ENCODE measurements around the gene PRADC1. TPM values are rescaled to one million over a fixed set of nuclear protein-coding genes. Genes with fewer than 3 reads are reported as not detected.

The PRADC1 gene
- total RNA-seq, 1 donor from 2014 or later, result 17.7 TPM

DNA sequence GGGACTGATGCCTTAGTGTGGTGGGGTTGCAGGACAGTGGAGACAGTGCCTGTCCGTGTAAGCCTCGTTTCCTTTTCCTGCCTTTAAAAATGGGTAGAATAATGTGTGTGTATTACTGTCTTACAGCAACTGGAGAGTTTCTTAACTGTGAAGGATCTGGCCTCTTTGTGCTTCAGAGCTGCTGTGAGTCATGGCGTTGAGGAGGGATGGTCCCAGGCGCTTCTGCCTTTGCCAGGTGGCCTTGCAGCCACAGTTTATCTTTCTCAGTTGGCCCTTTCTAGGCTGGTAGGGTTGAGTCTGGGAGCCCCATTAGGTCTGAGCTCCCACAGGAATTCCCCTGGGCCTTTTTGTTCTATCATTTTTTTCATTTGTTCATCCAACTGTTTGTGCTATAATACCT lies 9.2 kb downstream of the PRADC1 start:
- Histone ChIP-seq H3K9me3 (ENCODE audit: control insufficient read depth in 3 of 3, low read length in 3 of 3) (no peaks in the 10 kb centered on the region), H3K4me3 (ENCODE audit: low read length in 3 of 3) (no peak overlapping the region), H3K27me3 (ENCODE audit: control insufficient read depth in 3 of 3, insufficient read depth in 3 of 3, low read length in 3 of 3) (no peaks in the 10 kb centered on the region), H3K36me3 (ENCODE audit: control insufficient read depth in 3 of 3, insufficient read depth in 3 of 3, low read length in 3 of 3) (peaks cover 80 to 90% (median 81%) of the 10 kb centered on the region in 3 donors), H3K9ac (ENCODE audit: low read depth in 1 of 3, low read length in 3 of 3) (no peak overlapping the region), H3K27ac (ENCODE audit: low read depth, low read length) (no peak overlapping the region), H3K4me1 (ENCODE audit: control insufficient read depth in 3 of 3, insufficient read depth in 3 of 3, low read length in 3 of 3) (peaks cover 2 to 9% (median 7%) of the 10 kb centered on the region in 3 donors)

DNA sequence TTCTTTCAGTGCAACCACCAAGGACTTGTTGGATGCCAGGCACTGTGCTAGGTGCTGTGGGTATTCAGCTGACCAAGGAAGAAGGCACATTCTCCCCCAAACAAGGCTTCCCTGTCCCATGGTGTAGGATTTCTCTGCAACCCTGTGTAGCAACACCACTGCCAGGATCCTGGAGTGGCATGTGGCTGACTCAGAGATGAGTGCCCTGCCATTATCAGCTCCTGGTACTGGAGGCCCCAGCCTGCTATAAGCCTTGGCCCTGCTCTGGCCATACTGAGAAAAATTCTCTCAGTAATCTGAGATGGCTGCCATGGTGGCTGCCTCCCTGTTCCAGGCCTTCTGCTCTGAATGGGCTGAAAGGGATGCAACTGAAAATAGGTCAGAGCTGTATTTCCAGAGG lies 14.7 kb downstream of the PRADC1 start:
- H3K9ac ChIP-seq (ENCODE audit: low read depth in 1 of 3, low read length in 3 of 3), result no peak overlapping the region
- peaks cover 13 to 45% (median 25%) of the 10 kb centered on the region in 3 donors for H3K4me1 ChIP-seq (ENCODE audit: control insufficient read depth in 3 of 3, insufficient read depth in 3 of 3, low read length in 3 of 3)
- no peak overlapping the region for H3K27ac ChIP-seq (ENCODE audit: low read depth, low read length)
- H3K27me3 ChIP-seq (ENCODE audit: control insufficient read depth in 3 of 3, insufficient read depth in 3 of 3, low read length in 3 of 3), result no peaks in the 10 kb centered on the region
- no peak overlapping the region for H3K4me3 ChIP-seq (ENCODE audit: low read length in 3 of 3)
- no peaks in the 10 kb centered on the region for H3K9me3 ChIP-seq (ENCODE audit: control insufficient read depth in 3 of 3, low read length in 3 of 3)
- peaks cover 30 to 36% (median 30%) of the 10 kb centered on the region in 3 donors for H3K36me3 ChIP-seq (ENCODE audit: control insufficient read depth in 3 of 3, insufficient read depth in 3 of 3, low read length in 3 of 3)

DNA sequence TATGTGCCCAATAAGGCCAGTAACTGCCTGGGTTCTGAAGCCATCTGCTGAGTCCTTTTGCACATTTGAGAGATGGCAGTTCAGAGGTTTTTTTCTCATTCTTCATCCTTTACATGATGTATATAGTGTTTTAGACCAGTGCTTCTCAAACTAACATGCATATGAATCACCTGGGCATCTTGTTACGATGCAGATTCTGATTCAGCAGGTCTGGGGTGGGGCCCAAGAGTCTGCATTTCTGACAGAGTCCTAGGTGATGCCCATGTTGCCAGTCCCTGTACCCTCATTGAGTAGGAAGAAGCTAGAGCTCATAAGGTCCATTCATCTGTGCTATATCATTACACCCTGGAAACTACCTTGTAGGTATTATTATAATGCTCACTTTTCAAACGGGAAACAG lies 15.2 kb downstream of the PRADC1 start:
- Histone ChIP-seq H3K9me3 (ENCODE audit: control insufficient read depth in 3 of 3, low read length in 3 of 3) (no peaks in the 10 kb centered on the region), H3K4me3 (ENCODE audit: low read length in 3 of 3) (no peak overlapping the region), H3K9ac (ENCODE audit: low read depth in 1 of 3, low read length in 3 of 3) (no peak overlapping the region), H3K27me3 (ENCODE audit: control insufficient read depth in 3 of 3, insufficient read depth in 3 of 3, low read length in 3 of 3) (no peaks in the 10 kb centered on the region), H3K27ac (ENCODE audit: low read depth, low read length) (no peak overlapping the region), H3K4me1 (ENCODE audit: control insufficient read depth in 3 of 3, insufficient read depth in 3 of 3, low read length in 3 of 3) (peaks cover 13 to 47% (median 26%) of the 10 kb centered on the region in 3 donors), H3K36me3 (ENCODE audit: control insufficient read depth in 3 of 3, insufficient read depth in 3 of 3, low read length in 3 of 3) (peaks cover 25 to 32% (median 27%) of the 10 kb centered on the region in 3 donors)

DNA sequence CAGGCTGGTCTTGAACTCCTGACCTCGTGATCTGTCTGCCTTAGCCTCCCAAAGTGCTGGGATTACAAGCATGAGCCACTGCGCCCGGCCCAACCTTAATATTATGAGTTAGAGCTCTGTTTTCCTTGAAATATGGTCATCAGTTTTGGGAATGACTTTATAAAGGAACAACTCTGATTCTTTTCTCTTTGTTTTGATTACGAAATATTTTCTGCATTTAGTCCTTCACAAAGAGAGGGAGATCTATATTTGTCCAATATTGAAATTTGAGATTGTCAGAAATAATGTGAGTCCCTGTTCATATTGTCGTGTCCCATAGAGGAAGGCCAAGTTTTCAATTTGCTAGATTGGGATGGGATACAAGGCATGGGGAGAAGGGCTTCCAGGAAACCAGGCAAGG lies 15.9 kb downstream of the PRADC1 start:
- peaks cover 19 to 27% (median 20%) of the 10 kb centered on the region in 3 donors for H3K36me3 ChIP-seq (ENCODE audit: control insufficient read depth in 3 of 3, insufficient read depth in 3 of 3, low read length in 3 of 3)
- H3K27ac ChIP-seq (ENCODE audit: low read depth, low read length), result no peak overlapping the region
- H3K9ac ChIP-seq (ENCODE audit: low read depth in 1 of 3, low read length in 3 of 3), result no peak overlapping the region
- H3K27me3 ChIP-seq (ENCODE audit: control insufficient read depth in 3 of 3, insufficient read depth in 3 of 3, low read length in 3 of 3), result no peaks in the 10 kb centered on the region
- peaks cover 13 to 47% (median 26%) of the 10 kb centered on the region in 3 donors for H3K4me1 ChIP-seq (ENCODE audit: control insufficient read depth in 3 of 3, insufficient read depth in 3 of 3, low read length in 3 of 3)
- no peaks in the 10 kb centered on the region for H3K9me3 ChIP-seq (ENCODE audit: control insufficient read depth in 3 of 3, low read length in 3 of 3)
- H3K4me3 ChIP-seq (ENCODE audit: low read length in 3 of 3), result no peak overlapping the region

DNA sequence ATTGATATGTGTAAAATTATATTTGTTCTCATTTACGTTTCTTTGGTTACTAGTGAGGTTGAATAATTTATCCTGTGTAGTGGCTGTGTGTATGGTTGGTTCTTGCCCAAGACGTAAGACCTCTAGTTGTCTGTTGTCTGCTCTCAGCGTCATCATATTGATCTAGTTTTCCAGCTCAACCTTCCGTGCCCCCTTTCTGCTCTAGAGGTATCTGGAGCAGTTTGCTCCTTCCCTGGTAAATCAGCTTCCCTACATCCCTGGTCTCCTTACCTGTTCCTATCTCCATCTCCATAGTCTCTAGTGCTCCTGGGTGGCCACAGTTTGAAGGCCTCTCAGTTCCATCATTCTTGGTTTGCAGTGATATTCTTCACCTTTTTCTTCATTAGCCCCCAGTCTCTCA lies 17.8 kb downstream of the PRADC1 start:
- Histone ChIP-seq H3K9me3 (ENCODE audit: control insufficient read depth in 3 of 3, low read length in 3 of 3) (no peaks in the 10 kb centered on the region), H3K27me3 (ENCODE audit: control insufficient read depth in 3 of 3, insufficient read depth in 3 of 3, low read length in 3 of 3) (no peaks in the 10 kb centered on the region), H3K27ac (ENCODE audit: low read depth, low read length) (no peak overlapping the region), H3K9ac (ENCODE audit: low read depth in 1 of 3, low read length in 3 of 3) (no peak overlapping the region), H3K4me1 (ENCODE audit: control insufficient read depth in 3 of 3, insufficient read depth in 3 of 3, low read length in 3 of 3) (peaks cover 13 to 47% (median 25%) of the 10 kb centered on the region in 3 donors), H3K36me3 (ENCODE audit: control insufficient read depth in 3 of 3, insufficient read depth in 3 of 3, low read length in 3 of 3) (peaks cover 5 to 9% (median 7%) of the 10 kb centered on the region in 3 donors), H3K4me3 (ENCODE audit: low read length in 3 of 3) (peak overlapping the region in 1 of 3 donors; percentile 80)

DNA sequence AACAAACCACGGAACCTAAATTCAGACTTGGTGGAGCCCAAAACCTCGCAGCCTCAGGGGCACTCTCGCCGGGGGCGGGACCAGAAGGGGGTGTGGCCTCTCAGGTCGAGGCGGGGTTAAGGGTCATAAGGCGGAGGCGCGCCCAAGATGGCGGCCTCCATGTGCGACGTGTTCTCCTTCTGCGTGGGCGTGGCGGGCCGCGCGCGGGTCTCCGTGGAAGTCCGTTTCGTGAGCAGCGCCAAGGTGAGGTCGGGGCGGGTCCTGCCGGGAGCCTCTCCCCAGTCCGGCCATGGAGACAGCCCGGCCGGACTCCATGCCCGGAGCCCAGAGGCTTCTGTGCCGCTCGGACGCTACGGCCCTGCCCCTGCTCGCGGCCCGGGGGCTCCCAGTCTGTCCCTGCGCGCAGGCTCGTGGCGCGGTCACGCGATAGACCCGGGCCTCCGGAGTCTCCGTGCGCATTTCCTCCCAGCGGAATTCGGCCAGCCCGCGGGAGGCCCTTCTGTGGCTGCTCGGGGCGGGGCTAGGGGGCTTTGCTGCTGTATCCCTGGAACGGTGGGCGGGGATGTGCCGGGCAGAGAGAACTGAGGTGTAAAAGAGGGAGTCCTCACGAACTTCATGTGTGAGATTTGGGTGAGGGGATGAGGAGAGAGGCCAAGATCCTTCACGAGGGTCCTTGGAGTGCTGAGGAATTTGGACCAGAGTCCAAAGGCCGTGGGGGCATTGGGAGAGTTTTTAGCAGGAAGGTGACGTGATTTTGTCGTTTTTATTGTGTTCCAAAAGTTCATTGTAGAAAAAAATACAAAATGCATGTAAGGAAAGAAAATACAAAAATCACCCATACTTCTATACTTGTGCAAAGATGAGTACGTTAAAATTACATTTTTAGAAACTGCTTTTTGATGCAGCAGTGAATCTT lies 18.7 kb downstream of the PRADC1 start, which contains the start of gene SMYD5:
SMYD5 (plus strand) TSS at position 126 of the 916 bp plus-strand sequence; CDS start at position 148, 22 bp downstream.
- peaks cover 13 to 47% (median 21%) of the 10 kb centered on the region in 3 donors for H3K4me1 ChIP-seq (ENCODE audit: control insufficient read depth in 3 of 3, insufficient read depth in 3 of 3, low read length in 3 of 3)
- peak within 1 kb of the TSS; percentile 80 to 87 (median 85) for H3K4me3 ChIP-seq (ENCODE audit: low read length in 3 of 3)
- H3K36me3 ChIP-seq (ENCODE audit: control insufficient read depth in 3 of 3, insufficient read depth in 3 of 3, low read length in 3 of 3), result peaks cover 0 to 4% (median 3%) of the 10 kb centered on the region in 3 donors
- peak within 1 kb of the TSS; percentile 71 to 85 (median 73) for H3K9ac ChIP-seq (ENCODE audit: low read depth in 1 of 3, low read length in 3 of 3)
- no peaks in the 10 kb centered on the region for H3K9me3 ChIP-seq (ENCODE audit: control insufficient read depth in 3 of 3, low read length in 3 of 3)
- H3K27ac ChIP-seq (ENCODE audit: low read depth, low read length), result peak within 1 kb of the TSS; percentile 47
- no peaks in the 10 kb centered on the region for H3K27me3 ChIP-seq (ENCODE audit: control insufficient read depth in 3 of 3, insufficient read depth in 3 of 3, low read length in 3 of 3)

DNA sequence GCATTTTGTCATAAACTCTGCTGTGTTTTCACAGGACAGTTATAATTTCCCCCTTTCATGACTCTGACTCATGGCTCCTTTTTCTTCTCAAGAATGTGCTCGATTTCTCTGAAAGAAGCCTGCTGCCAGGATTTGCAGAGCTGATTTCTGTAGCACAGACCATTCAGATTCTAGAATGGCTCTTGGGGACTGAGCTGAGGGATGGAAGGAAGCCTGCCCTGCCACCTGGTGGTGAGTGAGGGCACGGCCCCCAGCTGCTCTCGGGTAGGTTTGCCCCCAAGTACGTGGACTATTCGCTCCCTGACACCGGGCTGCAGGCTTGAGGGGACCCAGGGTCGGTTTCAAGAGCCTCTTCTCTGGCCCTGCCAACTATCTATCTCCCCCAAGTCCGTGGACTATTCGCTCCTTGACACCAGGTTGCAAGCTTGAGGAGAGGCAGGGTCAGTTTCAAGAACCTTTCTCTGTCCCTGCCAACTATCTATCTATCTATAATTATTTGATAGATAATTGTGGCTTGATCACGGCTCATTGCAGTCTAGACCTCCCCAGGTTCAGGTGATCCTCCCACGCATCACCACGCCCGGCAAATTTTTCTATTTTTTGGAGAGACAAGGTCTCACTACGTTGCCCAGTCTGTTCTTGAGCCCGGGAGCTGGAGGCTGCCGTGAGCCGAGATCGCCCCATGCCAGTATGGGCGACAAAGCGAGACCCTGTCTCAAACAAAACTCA lies 20.4 kb downstream of the PRADC1 start:
- Histone ChIP-seq H3K27me3 (ENCODE audit: control insufficient read depth in 3 of 3, insufficient read depth in 3 of 3, low read length in 3 of 3) (no peaks in the 10 kb centered on the region), H3K27ac (ENCODE audit: low read depth, low read length) (no peak overlapping the region), H3K9ac (ENCODE audit: low read depth in 1 of 3, low read length in 3 of 3) (no peak overlapping the region), H3K4me1 (ENCODE audit: control insufficient read depth in 3 of 3, insufficient read depth in 3 of 3, low read length in 3 of 3) (peaks cover 3 to 30% (median 7%) of the 10 kb centered on the region in 3 donors), H3K4me3 (ENCODE audit: low read length in 3 of 3) (no peak overlapping the region), H3K9me3 (ENCODE audit: control insufficient read depth in 3 of 3, low read length in 3 of 3) (no peaks in the 10 kb centered on the region), H3K36me3 (ENCODE audit: control insufficient read depth in 3 of 3, insufficient read depth in 3 of 3, low read length in 3 of 3) (no peaks in the 10 kb centered on the region)

DNA sequence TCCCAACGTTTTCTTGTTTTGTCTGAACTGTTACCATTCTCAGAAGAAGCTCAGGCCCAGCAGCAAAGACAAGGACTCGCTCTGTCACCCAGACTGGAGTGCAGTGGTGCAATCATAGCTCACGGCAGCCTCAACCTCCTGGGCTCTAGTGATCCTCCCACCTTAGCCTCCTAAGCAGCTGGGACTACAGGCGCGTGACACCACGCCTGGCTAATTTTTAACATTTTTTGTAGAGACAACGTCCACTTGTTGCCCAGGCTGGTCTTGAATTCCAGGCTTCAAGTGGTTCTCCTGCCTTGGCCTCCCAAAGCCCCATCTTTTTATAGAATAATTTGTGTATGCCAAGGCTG lies 21.0 kb downstream of the PRADC1 start:
- Histone ChIP-seq H3K4me1 (ENCODE audit: control insufficient read depth in 3 of 3, insufficient read depth in 3 of 3, low read length in 3 of 3) (peaks cover 3 to 24% (median 7%) of the 10 kb centered on the region in 3 donors), H3K9me3 (ENCODE audit: control insufficient read depth in 3 of 3, low read length in 3 of 3) (no peaks in the 10 kb centered on the region), H3K9ac (ENCODE audit: low read depth in 1 of 3, low read length in 3 of 3) (no peak overlapping the region), H3K36me3 (ENCODE audit: control insufficient read depth in 3 of 3, insufficient read depth in 3 of 3, low read length in 3 of 3) (no peaks in the 10 kb centered on the region), H3K27me3 (ENCODE audit: control insufficient read depth in 3 of 3, insufficient read depth in 3 of 3, low read length in 3 of 3) (peaks cover 1 to 2% (median 2%) of the 10 kb centered on the region in 3 donors), H3K4me3 (ENCODE audit: low read length in 3 of 3) (no peak overlapping the region), H3K27ac (ENCODE audit: low read depth, low read length) (no peak overlapping the region)

DNA sequence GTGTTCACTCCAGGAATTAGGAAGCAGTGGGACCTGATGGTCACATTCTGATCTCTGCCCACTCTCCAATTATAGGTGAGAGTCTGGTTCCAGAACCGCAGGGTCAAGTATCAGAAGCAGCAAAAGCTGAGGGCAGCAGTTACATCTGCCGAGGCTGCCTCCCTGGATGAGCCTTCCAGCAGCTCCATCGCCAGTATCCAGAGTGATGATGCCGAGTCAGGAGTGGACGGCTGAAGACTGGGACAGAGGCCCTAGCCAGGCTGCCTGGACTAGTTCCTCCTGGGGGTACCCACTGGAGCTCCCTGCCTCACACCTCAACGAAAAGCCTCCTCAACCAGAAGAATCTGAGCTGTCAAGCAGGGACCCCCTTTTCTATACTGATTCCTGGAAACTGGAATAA lies 22.3 kb downstream of the PRADC1 start:
- Histone ChIP-seq H3K36me3 (ENCODE audit: control insufficient read depth in 3 of 3, insufficient read depth in 3 of 3, low read length in 3 of 3) (no peaks in the 10 kb centered on the region), H3K27me3 (ENCODE audit: control insufficient read depth in 3 of 3, insufficient read depth in 3 of 3, low read length in 3 of 3) (peaks cover 4 to 9% (median 5%) of the 10 kb centered on the region in 3 donors), H3K4me1 (ENCODE audit: control insufficient read depth in 3 of 3, insufficient read depth in 3 of 3, low read length in 3 of 3) (peaks cover 3 to 22% (median 7%) of the 10 kb centered on the region in 3 donors), H3K27ac (ENCODE audit: low read depth, low read length) (no peak overlapping the region), H3K9ac (ENCODE audit: low read depth in 1 of 3, low read length in 3 of 3) (no peak overlapping the region), H3K4me3 (ENCODE audit: low read length in 3 of 3) (no peak overlapping the region), H3K9me3 (ENCODE audit: control insufficient read depth in 3 of 3, low read length in 3 of 3) (no peaks in the 10 kb centered on the region)
